ENCODE data around the gene NAALADL2. TPM values are rescaled to one million over a fixed set of nuclear protein-coding genes. Genes with fewer than 3 reads are reported as not detected.
"Not testable (repeated sequence)": the region's sequence is repeated elsewhere in the genome, so short reads cannot be mapped to it uniquely, and the experiment has no call there.

Gene NAALADL2
- total RNA-seq, 1 donor from 2014 or later: not detected

DNA sequence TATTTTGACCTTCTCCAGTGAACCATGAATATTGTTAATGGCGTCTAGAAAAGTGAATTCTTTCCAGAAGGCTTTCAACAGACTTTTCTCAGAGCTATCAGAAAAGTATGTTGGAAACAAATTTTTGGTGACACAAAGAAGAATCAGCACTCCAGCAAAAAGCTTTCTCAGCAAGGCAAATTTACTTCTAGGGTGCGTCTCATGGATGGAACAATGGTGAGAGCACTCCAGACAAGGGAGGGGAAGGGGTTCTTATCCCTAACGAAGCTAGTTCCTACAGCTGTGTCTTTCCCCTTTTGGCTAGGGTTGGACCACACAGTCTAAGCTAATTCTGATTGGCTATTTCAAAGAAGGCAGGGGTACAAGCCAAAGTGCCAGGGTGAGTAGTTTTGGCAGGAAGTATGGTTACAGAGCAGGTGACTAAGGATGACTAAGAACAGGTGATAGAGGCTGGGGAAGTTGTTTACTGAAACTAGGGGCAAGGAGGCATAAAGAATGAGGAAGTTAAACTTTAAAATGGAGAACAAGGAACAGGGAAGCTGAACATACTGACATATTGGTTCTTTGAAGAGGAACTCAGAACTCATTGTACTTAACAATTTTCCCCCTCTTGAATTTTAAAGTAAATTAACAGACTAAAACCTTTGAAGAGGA, 959.8 kb downstream of the NAALADL2 start:
- no peak overlapping the region for H3K4me3 Mint-ChIP-seq
- no peaks in the 10 kb centered on the region for H3K36me3 Mint-ChIP-seq (ENCODE audit: low read depth)
- DNase-seq (ENCODE audit: low spot score): no peak
- H3K27me3 Mint-ChIP-seq (ENCODE audit: insufficient read depth): no peaks in the 10 kb centered on the region
- H3K9me3 Mint-ChIP-seq: peaks cover 17% of the 10 kb centered on the region
- H3K4me1 Mint-ChIP-seq (ENCODE audit: low read depth): no peaks in the 10 kb centered on the region
- intact Hi-C loops (cut with micrococcal nuclease): no loop called here
- H3K27ac Mint-ChIP-seq: no peak overlapping the region

DNA sequence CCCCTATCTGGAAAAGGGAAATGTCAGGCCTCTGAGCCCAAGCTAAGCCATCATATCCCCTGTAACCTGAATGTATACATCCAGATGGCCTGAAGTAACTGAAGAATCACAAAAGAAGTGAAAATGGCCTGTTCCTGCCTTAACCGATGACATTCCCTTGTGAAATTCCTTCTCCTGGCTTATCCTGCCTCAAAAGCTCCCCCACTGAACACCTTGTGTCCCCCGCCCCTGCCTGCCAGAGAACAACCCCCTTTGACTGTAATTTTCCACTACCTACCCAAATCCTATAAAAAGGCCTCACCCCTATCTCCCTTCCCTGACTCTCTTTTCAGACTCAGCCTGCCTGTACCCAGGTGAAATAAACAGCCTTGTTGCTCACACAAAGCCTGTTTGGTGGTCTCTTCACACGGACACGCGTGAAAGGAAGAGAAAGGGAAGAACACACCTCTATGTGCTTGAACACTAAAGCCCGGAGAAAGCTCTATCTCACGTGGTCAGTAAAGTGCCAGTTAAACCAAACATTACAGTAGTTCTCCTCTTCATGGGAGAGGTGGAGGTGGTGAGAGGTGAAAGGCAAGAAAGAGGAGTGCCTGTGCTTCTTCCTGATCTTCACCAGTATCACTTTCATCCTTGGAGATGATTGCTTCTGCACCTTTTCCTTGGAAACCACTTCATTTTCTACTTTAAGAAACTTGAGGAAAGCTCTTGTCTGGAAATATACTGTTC, 963.8 kb downstream of the NAALADL2 start:
- intact Hi-C loops (cut with micrococcal nuclease); H3K36me3 Mint-ChIP-seq (ENCODE audit: low read depth); H3K4me3 Mint-ChIP-seq; H3K27ac Mint-ChIP-seq; DNase-seq (ENCODE audit: low spot score); H3K4me1 Mint-ChIP-seq (ENCODE audit: low read depth); H3K27me3 Mint-ChIP-seq (ENCODE audit: insufficient read depth): not testable (repeated sequence)
- peaks cover 13% of the 10 kb centered on the region for H3K9me3 Mint-ChIP-seq

DNA sequence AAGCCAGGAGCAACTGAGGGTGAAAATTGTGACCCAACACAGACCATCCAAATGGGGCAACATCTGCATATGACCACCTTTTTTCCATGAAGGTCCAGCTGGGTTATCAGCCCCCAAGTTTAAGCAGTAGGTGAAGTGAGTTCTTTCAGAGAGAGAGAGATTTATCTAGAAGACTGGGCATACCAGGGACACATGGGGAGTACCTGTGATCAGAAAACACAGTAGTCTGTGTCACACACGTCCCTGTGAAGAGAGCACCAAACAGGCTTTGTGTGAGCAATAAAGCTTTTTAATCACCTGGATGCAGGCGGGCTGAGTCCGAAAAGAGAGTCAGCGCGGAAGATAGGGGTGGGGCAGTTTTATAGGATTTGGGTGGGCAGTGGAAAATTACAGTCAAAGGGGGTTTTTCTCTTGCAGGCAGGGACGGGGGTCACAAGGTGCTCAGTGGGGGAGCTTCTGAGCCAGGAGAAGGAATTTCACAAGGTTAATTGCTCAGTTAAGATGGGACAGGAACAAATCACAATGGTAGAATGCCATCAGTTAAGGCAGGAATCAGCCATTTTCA, 966.0 kb downstream of the NAALADL2 start:
- not testable (repeated sequence) for H3K36me3 Mint-ChIP-seq (ENCODE audit: low read depth); H3K4me1 Mint-ChIP-seq (ENCODE audit: low read depth)

GRCh38 chr3:175826759-175827158, 967.6 kb downstream of the NAALADL2 start:
- no peak for DNase-seq (ENCODE audit: low spot score)
- Mint-ChIP-seq H3K9me3 (no peaks in the 10 kb centered on the region), H3K4me3 (no peak overlapping the region), H3K4me1 (ENCODE audit: low read depth) (no peaks in the 10 kb centered on the region), H3K36me3 (ENCODE audit: low read depth) (no peaks in the 10 kb centered on the region), H3K27me3 (ENCODE audit: insufficient read depth) (no peaks in the 10 kb centered on the region), H3K27ac (no peak overlapping the region)
- intact Hi-C loops (cut with micrococcal nuclease): no loop called here

More for the DNA sequence above, 966.0 kb downstream of the NAALADL2 start:
- intact Hi-C loops (cut with micrococcal nuclease); H3K27ac Mint-ChIP-seq; DNase-seq (ENCODE audit: low spot score); H3K4me3 Mint-ChIP-seq; H3K9me3 Mint-ChIP-seq; H3K27me3 Mint-ChIP-seq (ENCODE audit: insufficient read depth): not testable (repeated sequence)

GRCh38 chr3:175829809-175830208, 970.7 kb downstream of the NAALADL2 start:
- H3K36me3 Mint-ChIP-seq (ENCODE audit: low read depth); H3K4me3 Mint-ChIP-seq: not testable (repeated sequence)

DNA sequence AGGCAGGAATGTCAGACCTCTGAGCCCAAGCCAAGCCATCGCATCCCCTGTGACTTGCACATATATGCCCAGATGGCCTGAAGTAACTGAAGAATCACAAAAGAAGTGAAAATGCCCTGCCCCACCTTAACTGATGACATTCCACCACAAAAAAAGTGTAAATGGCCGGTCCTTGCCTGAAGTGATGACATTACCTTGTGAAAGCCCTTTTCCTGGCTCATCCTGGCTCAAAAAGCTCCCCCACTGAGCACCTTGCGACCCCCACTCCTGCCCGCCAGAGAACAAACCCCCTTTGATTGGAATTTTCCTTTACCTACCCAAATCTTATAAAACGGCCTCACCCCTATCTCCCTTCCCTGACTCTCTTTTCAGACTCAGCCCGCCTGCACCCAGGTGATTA, 976.6 kb downstream of the NAALADL2 start:
- H3K9me3 Mint-ChIP-seq; H3K4me3 Mint-ChIP-seq; H3K27me3 Mint-ChIP-seq (ENCODE audit: insufficient read depth); H3K36me3 Mint-ChIP-seq (ENCODE audit: low read depth); H3K27ac Mint-ChIP-seq; DNase-seq (ENCODE audit: low spot score); intact Hi-C loops (cut with micrococcal nuclease); H3K4me1 Mint-ChIP-seq (ENCODE audit: low read depth): not testable (repeated sequence)

More at GRCh38 chr3:175829809-175830208, 970.7 kb downstream of the NAALADL2 start:
- H3K27ac Mint-ChIP-seq; DNase-seq (ENCODE audit: low spot score); H3K4me1 Mint-ChIP-seq (ENCODE audit: low read depth); H3K27me3 Mint-ChIP-seq (ENCODE audit: insufficient read depth); intact Hi-C loops (cut with micrococcal nuclease); H3K9me3 Mint-ChIP-seq: not testable (repeated sequence)

DNA sequence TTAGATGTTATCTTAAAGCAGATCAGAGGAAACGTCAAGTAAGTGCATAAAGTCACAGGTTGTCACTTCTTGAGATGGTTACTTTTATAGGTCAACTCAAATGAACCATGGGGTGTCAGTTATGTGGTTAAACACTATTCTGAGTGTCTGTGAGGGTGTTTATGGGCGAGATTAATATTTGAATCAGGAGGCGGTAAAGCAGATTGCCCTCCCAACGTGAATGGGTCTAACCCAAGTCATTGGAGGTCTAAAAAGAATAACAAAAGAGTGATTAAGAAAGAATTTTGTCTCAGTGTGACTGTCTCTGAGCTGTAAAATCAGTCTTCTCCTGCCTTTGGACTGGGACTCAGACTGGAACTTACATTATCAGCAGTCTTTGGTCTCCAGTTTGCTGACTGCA, 977.5 kb downstream of the NAALADL2 start:
- no peak overlapping the region for H3K4me3 Mint-ChIP-seq
- no peak overlapping the region for H3K27ac Mint-ChIP-seq
- intact Hi-C loops (cut with micrococcal nuclease): no loop called here
- H3K27me3 Mint-ChIP-seq (ENCODE audit: insufficient read depth): no peaks in the 10 kb centered on the region
- no peaks in the 10 kb centered on the region for H3K36me3 Mint-ChIP-seq (ENCODE audit: low read depth)
- peaks cover 2% of the 10 kb centered on the region for H3K9me3 Mint-ChIP-seq
- no peak for DNase-seq (ENCODE audit: low spot score)
- H3K4me1 Mint-ChIP-seq (ENCODE audit: low read depth): no peaks in the 10 kb centered on the region

- Mint-ChIP-seq H3K27ac (no peak overlapping the region), H3K9me3 (peaks cover 4% of the 10 kb centered on the region), H3K36me3 (ENCODE audit: low read depth) (no peaks in the 10 kb centered on the region), H3K4me1 (ENCODE audit: low read depth) (no peaks in the 10 kb centered on the region), H3K27me3 (ENCODE audit: insufficient read depth) (no peaks in the 10 kb centered on the region), H3K4me3 (no peak overlapping the region)
- intact Hi-C loops (cut with micrococcal nuclease): no loop called here
- no peak for DNase-seq (ENCODE audit: low spot score)
These were observed 978.8 kb downstream of the NAALADL2 start for GRCh38 chr3:175837962-175838361.

- intact Hi-C loops (cut with micrococcal nuclease): no loop called here
- Mint-ChIP-seq H3K4me1 (ENCODE audit: low read depth) (no peaks in the 10 kb centered on the region), H3K36me3 (ENCODE audit: low read depth) (no peaks in the 10 kb centered on the region), H3K4me3 (no peak overlapping the region), H3K9me3 (peaks cover 4% of the 10 kb centered on the region), H3K27ac (no peak overlapping the region), H3K27me3 (ENCODE audit: insufficient read depth) (no peaks in the 10 kb centered on the region)
- DNase-seq (ENCODE audit: low spot score): no peak
These were observed 980.4 kb downstream of the NAALADL2 start for GRCh38 chr3:175839366-175840005.

DNA sequence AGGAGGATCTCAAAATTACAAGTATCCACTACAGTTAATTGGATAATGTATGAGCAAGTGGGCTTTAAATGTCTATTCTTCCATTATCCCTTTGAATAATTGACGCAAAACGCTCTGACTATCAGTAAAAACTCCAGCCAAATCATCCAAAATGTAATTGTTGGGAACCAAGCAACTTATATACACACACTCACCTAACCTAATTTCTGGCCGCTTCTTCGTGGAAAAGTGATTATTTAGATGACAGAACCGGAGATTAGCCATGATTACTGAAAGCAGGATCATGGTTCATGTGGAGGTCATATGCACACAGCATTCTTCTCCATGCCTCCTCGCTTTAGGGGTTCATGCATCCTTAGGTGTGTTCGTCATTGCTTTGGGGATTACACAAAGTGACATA, 992.4 kb downstream of the NAALADL2 start:
- Mint-ChIP-seq H3K9me3 (no peaks in the 10 kb centered on the region), H3K27ac (no peak overlapping the region), H3K27me3 (ENCODE audit: insufficient read depth) (no peaks in the 10 kb centered on the region), H3K36me3 (ENCODE audit: low read depth) (no peaks in the 10 kb centered on the region), H3K4me1 (ENCODE audit: low read depth) (no peaks in the 10 kb centered on the region), H3K4me3 (no peak overlapping the region)
- DNase-seq (ENCODE audit: low spot score): no peak
- intact Hi-C loops (cut with micrococcal nuclease): no loop called here

DNA sequence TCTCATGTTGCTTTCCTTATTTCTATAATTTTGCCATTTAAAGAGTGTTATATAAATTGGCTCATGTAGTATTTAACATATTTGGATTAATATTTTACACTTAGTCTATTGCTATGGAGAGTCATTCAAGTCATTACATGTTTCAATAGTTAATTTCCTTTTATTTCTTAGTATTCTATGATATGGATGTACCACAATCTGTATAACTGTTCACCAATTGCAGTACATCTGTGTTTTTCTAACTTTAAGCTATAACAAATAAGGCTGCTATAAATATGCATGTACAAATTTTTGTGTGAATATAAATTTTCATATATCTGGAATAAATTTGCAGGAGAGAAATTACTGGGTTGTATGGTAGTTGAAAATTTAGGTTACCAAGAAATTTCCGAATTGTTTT, 993.4 kb downstream of the NAALADL2 start:
- H3K27ac Mint-ChIP-seq: no peak overlapping the region
- no peaks in the 10 kb centered on the region for H3K9me3 Mint-ChIP-seq
- H3K36me3 Mint-ChIP-seq (ENCODE audit: low read depth): no peaks in the 10 kb centered on the region
- no peaks in the 10 kb centered on the region for H3K27me3 Mint-ChIP-seq (ENCODE audit: insufficient read depth)
- intact Hi-C loops (cut with micrococcal nuclease): no loop called here
- H3K4me3 Mint-ChIP-seq: no peak overlapping the region
- H3K4me1 Mint-ChIP-seq (ENCODE audit: low read depth): no peaks in the 10 kb centered on the region
- DNase-seq (ENCODE audit: low spot score): no peak

GRCh38 chr3:175857666-175858270, 998.6 kb downstream of the NAALADL2 start:
- no peaks in the 10 kb centered on the region for H3K9me3 Mint-ChIP-seq
- H3K27ac Mint-ChIP-seq: no peak overlapping the region
- no peak for DNase-seq (ENCODE audit: low spot score)
- H3K4me1 Mint-ChIP-seq (ENCODE audit: low read depth): no peaks in the 10 kb centered on the region
- no peaks in the 10 kb centered on the region for H3K27me3 Mint-ChIP-seq (ENCODE audit: insufficient read depth)
- no peaks in the 10 kb centered on the region for H3K36me3 Mint-ChIP-seq (ENCODE audit: low read depth)
- intact Hi-C loops (cut with micrococcal nuclease): no loop called here
- H3K4me3 Mint-ChIP-seq: no peak overlapping the region
